Endothelial cell (in vitro differentiated cells): ENCODE measurements around the gene OR2W3. TPM values are rescaled to one million over a fixed set of nuclear protein-coding genes. Genes with fewer than 3 reads are reported as not detected.

Source experiments
- DNase-seq: peaks from one replicate; pipeline ENCODE4 v3.0.0; 2021; ENCODE audit warnings: low spot score
- H3K27ac Mint-ChIP-seq: one replicate; pipeline ENCODE4 v1.8.0; 2021; ENCODE audit warnings: mixed read lengths, inconsistent platforms; ENCODE audit not compliant: unreplicated experiment
- H3K27me3 Mint-ChIP-seq: one replicate; pipeline ENCODE4 v1.8.0; 2021; ENCODE audit warnings: mild to moderate bottlenecking, moderate library complexity, mixed read lengths, inconsistent platforms; ENCODE audit not compliant: unreplicated experiment
- H3K36me3 Mint-ChIP-seq: one replicate; pipeline ENCODE4 v1.8.0; 2021; ENCODE audit warnings: mild to moderate bottlenecking, low read depth, mixed read lengths, inconsistent platforms; ENCODE audit not compliant: unreplicated experiment
- H3K4me1 Mint-ChIP-seq: one replicate; pipeline ENCODE4 v1.8.0; 2021; ENCODE audit warnings: mild to moderate bottlenecking, mixed read lengths, inconsistent platforms; ENCODE audit not compliant: unreplicated experiment
- H3K4me3 Mint-ChIP-seq: one replicate; pipeline ENCODE4 v1.8.0; 2021; ENCODE audit warnings: mild to moderate bottlenecking, mixed read lengths, inconsistent platforms; ENCODE audit not compliant: unreplicated experiment
- H3K9me3 Mint-ChIP-seq: one replicate; pipeline ENCODE4 v1.8.0; 2021; ENCODE audit warnings: mixed read lengths, inconsistent platforms; ENCODE audit not compliant: unreplicated experiment
- CTCF ChIP-seq: fragments of 200-600 bp; sonication (generic); IDR thresholded peaks from one replicate; pipeline ENCODE4 v1.5.0; 2021; ENCODE audit warnings: antibody characterized with exemption; ENCODE audit not compliant: unreplicated experiment
- total RNA-seq: library from RNA; stranded (reverse); fragmentation: NEBNext Ultra II Directional; extraction: Animal tissue kit (Norgen Biotek cat#: 25700); gene quantifications from one replicate; pipeline ENCODE4 v1.2.1, GENCODE V29; 2021; ENCODE audit not compliant: unreplicated experiment

Gene OR2W3
- total RNA-seq, 1 donor from 2014 or later: 0.87 TPM

- no peak overlapping the region for H3K27ac Mint-ChIP-seq
- no peak for DNase-seq
- H3K4me3 Mint-ChIP-seq: no peak overlapping the region
- peaks cover 3% of the 10 kb centered on the region for H3K9me3 Mint-ChIP-seq
- H3K4me1 Mint-ChIP-seq: no peaks in the 10 kb centered on the region
- H3K36me3 Mint-ChIP-seq: peaks cover 9% of the 10 kb centered on the region
- no peak for TF ChIP-seq CTCF
- peaks cover 5% of the 10 kb centered on the region for H3K27me3 Mint-ChIP-seq
These were observed 30.7 kb upstream of the OR2W3 start for GRCh38 chr1:247864644-247865043.

GRCh38 chr1:247865416-247865815 lies 30.0 kb upstream of the OR2W3 start:
- H3K4me1 Mint-ChIP-seq: no peaks in the 10 kb centered on the region
- no peak overlapping the region for H3K27ac Mint-ChIP-seq
- no peak for TF ChIP-seq CTCF
- peaks cover 12% of the 10 kb centered on the region for H3K36me3 Mint-ChIP-seq
- no peak for DNase-seq
- H3K9me3 Mint-ChIP-seq: peaks cover 5% of the 10 kb centered on the region
- H3K27me3 Mint-ChIP-seq: peaks cover 8% of the 10 kb centered on the region
- no peak overlapping the region for H3K4me3 Mint-ChIP-seq

- Mint-ChIP-seq H3K4me1 (no peaks in the 10 kb centered on the region), H3K4me3 (no peak overlapping the region), H3K9me3 (peaks cover 10% of the 10 kb centered on the region)
These were observed 12.0 kb upstream of the OR2W3 start for GRCh38 chr1:247883346-247883745.

GRCh38 chr1:247884797-247885413 lies 10.5 kb upstream of the OR2W3 start:
- Mint-ChIP-seq H3K9me3 (peaks cover 5% of the 10 kb centered on the region), H3K4me1 (no peaks in the 10 kb centered on the region), H3K36me3 (no peaks in the 10 kb centered on the region), H3K4me3 (no peak overlapping the region), H3K27me3 (no peaks in the 10 kb centered on the region), H3K27ac (no peak overlapping the region)
- TF ChIP-seq CTCF: no peak
- DNase-seq: no peak

More at GRCh38 chr1:247883346-247883745, 12.0 kb upstream of the OR2W3 start:
- DNase-seq: no peak
- Mint-ChIP-seq H3K27me3 (peaks cover 3% of the 10 kb centered on the region), H3K27ac (no peak overlapping the region), H3K36me3 (no peaks in the 10 kb centered on the region)
- TF ChIP-seq CTCF: no peak

GRCh38 chr1:247895976-247896375 lies 589 bp downstream of the OR2W3 start:
- H3K27ac Mint-ChIP-seq: no peak overlapping the region
- H3K9me3 Mint-ChIP-seq: peaks cover 13% of the 10 kb centered on the region
- TF ChIP-seq CTCF: no peak
- DNase-seq: no peak
- H3K36me3 Mint-ChIP-seq: peaks cover 19% of the 10 kb centered on the region
- no peaks in the 10 kb centered on the region for H3K4me1 Mint-ChIP-seq
- H3K27me3 Mint-ChIP-seq: no peaks in the 10 kb centered on the region
- no peak overlapping the region for H3K4me3 Mint-ChIP-seq
